ENCODE data around the gene S100P. TPM values are rescaled to one million over a fixed set of nuclear protein-coding genes. Genes with fewer than 3 reads are reported as not detected.

S100P gene
- total RNA-seq (10 to 100 TPM; 34.2 to 64.5 TPM), polyA plus RNA-seq (100 to 1,000 TPM in 1 of 2 donors, 10 to 100 TPM in 1; 38.7 to 118 TPM)
- long read RNA-seq, donor 1, partial matches to known transcripts, result 0 of 2 reads
- long read RNA-seq, donor 1, other reads (novel, unspliced or antisense), result 0 of 2 reads
- long read RNA-seq, donor 2, partial matches to known transcripts, result 0 of 3 reads
- long read RNA-seq, donor 2, other reads (novel, unspliced or antisense), result 0 of 3 reads
- long read RNA-seq, donor 3, partial matches to known transcripts, result 0 of 1 reads
- long read RNA-seq, donor 3, other reads (novel, unspliced or antisense), result 0 of 1 reads
- long read RNA-seq, donor 4, partial matches to known transcripts, result 0 of 3 reads
- long read RNA-seq, donor 4, other reads (novel, unspliced or antisense), result 0 of 3 reads
- long read RNA-seq, donor 5, partial matches to known transcripts, result 0 of 4 reads
- long read RNA-seq, donor 5, other reads (novel, unspliced or antisense), result 0 of 4 reads

DNA sequence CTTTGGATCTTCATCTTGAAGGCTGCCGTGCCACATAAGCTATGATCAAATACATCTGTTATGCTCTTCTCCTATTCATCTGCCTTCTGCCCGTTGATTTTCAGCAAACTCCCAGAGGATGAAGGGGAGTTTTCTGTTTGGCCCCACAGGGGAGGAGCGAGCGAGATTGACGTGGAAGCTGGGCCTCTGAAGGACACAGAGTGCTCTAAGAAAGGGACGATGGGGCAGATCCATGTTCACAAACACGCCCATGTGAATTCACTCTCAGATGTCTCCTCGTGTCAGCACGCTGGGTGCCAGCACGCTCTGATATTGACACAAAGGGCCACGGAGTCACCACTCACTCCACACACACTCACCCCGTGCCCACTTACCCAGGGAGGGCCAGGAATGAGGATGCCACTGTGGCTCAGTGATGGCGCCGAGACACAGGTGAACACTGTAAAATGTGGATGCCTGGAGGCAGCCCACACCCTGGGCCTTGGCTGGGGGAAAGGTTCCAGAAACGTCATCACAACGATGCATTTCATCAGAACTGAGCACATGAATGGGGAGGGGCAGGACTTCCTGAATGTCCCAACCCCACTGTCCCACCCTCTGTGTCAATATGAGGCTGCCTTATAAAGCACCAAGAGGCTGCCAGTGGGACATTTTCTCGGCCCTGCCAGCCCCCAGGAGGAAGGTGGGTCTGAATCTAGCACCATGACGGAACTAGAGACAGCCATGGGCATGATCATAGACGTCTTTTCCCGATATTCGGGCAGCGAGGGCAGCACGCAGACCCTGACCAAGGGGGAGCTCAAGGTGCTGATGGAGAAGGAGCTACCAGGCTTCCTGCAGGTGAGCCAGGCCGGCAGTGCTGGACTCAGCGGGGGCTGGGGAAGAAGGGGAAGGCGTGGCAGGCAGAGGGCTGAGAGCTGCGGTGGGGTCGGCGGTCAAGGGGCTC lies at the start of gene S100P:
TSS of gene S100P (plus strand) at position 648 of the 946 bp plus-strand sequence. CDS start at position 703, 55 bp downstream.
- Histone ChIP-seq H3K4me3 (no peak within 1 kb of the TSS), H3K4me1 (ENCODE audit: control insufficient read depth in 5 of 5, insufficient read depth in 5 of 5, low read length in 5 of 5) (peaks cover 2 to 31% (median 19%) of the 10 kb centered on the region in 5 donors), H3K27me3 (ENCODE audit: control insufficient read depth in 3 of 3, insufficient read depth in 3 of 3, low read length in 2 of 3) (no peaks in the 10 kb centered on the region), H3K9me3 (ENCODE audit: control insufficient read depth in 4 of 4, insufficient read depth in 3 of 4, low read length in 3 of 4) (no peaks in the 10 kb centered on the region), H3K27ac (ENCODE audit: low read depth in 1 of 2, low read length in 1 of 2) (peak within 1 kb of the TSS in 1 of 2 donors; percentile 57), H3K36me3 (ENCODE audit: control insufficient read depth in 4 of 4, insufficient read depth in 4 of 4, low read length in 4 of 4) (no peaks in the 10 kb centered on the region), H3K9ac (ENCODE audit: insufficient read depth in 1 of 2, low read length in 2 of 2) (peak within 1 kb of the TSS in 1 of 2 donors; percentile 24)
- TF ChIP-seq, protein P1, sequence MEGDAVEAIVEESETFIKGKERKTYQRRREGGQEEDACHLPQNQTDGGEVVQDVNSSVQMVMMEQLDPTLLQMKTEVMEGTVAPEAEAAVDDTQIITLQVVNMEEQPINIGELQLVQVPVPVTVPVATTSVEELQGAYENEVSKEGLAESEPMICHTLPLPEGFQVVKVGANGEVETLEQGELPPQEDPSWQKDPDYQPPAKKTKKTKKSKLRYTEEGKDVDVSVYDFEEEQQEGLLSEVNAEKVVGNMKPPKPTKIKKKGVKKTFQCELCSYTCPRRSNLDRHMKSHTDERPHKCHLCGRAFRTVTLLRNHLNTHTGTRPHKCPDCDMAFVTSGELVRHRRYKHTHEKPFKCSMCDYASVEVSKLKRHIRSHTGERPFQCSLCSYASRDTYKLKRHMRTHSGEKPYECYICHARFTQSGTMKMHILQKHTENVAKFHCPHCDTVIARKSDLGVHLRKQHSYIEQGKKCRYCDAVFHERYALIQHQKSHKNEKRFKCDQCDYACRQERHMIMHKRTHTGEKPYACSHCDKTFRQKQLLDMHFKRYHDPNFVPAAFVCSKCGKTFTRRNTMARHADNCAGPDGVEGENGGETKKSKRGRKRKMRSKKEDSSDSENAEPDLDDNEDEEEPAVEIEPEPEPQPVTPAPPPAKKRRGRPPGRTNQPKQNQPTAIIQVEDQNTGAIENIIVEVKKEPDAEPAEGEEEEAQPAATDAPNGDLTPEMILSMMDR (IDR thresholded peaks at IDR 0.05; ENCODE audit: control extremely low read depth, extremely low read depth), result no peak
- ATAC-seq (ENCODE audit: insufficient read depth, low FRiP score) (no peak), DNase-seq (peak in 1 of 3 donors; percentile 28)
- WGBS, 2 donors, result 64 to 75% methylated on average over 29 of the region's 29 CpGs

DNA sequence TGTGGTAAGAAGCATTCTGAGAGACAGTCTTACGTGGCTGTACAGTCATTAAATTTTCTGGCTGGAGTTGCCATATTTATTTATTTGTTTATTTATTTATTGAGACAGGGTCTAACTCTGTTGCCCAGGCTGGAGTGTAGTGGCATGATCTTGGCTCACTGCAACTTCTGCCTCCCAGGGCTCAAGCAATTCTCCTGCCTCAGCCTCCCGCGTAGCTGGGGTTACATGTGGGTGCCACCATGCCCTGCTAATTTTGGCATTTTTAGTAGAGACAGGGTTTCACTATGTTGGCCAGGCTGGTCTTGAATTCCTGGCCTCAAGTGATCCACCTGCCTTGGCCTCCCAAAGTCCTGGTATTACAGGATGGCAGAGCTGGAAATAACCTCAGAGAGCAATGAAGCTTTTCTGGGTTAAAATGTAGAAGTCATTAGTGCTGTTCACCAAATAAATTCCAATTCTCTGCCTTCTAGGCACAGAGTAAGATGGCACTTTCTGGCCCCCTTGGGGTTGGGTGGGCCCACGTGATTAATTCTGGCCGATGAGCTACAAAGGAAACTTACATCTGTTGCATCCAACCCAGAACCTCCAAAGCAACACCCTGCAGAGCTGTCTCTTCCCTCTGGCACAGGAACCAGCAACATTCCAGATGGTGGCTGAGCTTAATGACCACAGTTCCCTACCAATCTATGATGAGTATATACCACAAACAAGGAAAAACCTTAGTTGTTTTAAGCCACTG lies 48.7 kb upstream of the S100P start:
- Histone ChIP-seq H3K9me3 (ENCODE audit: control insufficient read depth in 4 of 4, insufficient read depth in 3 of 4, low read length in 3 of 4) (no peaks in the 10 kb centered on the region), H3K9ac (ENCODE audit: insufficient read depth in 1 of 2, low read length in 2 of 2) (no peak overlapping the region), H3K4me1 (ENCODE audit: control insufficient read depth in 5 of 5, insufficient read depth in 5 of 5, low read length in 5 of 5) (peaks cover 6 to 19% (median 18%) of the 10 kb centered on the region in 5 donors), H3K36me3 (ENCODE audit: control insufficient read depth in 4 of 4, insufficient read depth in 4 of 4, low read length in 4 of 4) (peaks cover 2 to 19% (median 12%) of the 10 kb centered on the region in 4 donors), H3K27me3 (ENCODE audit: control insufficient read depth in 3 of 3, insufficient read depth in 3 of 3, low read length in 2 of 3) (no peaks in the 10 kb centered on the region), H3K4me3 (no peak overlapping the region), H3K27ac (ENCODE audit: low read depth in 1 of 2, low read length in 1 of 2) (no peak overlapping the region)
- ATAC-seq (ENCODE audit: insufficient read depth, low FRiP score), result no peak
- TF ChIP-seq, protein P1 (IDR thresholded peaks at IDR 0.05; ENCODE audit: control extremely low read depth, extremely low read depth), result no peak
- DNase-seq, result no peak
- WGBS, 2 donors, result 71% methylated on average over 5 of the region's 5 CpGs

DNA sequence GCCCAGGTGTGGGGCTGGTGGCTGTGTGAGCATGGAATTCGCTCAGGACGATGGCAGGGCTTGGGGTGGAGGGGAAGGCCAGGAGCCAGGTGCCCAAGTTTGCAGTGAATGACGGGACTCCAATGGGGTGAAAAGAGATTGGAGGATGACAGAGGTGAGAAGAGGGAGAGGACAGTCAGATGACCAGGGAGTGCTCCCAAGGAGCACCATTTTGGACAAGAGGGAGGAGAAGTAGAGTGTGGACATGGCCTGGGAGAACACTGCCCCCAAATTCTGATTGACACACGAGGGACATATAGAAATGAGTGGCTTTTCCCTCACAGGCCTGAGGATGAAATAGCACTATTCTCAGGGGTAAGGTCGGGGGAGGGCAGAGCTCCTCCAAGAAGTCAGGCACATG lies 46.5 kb upstream of the S100P start:
- TF ChIP-seq, protein P1 (IDR thresholded peaks at IDR 0.05; ENCODE audit: control extremely low read depth, extremely low read depth), result no peak
- H3K4me3 ChIP-seq, result no peak overlapping the region
- H3K4me1 ChIP-seq (ENCODE audit: control insufficient read depth in 5 of 5, insufficient read depth in 5 of 5, low read length in 5 of 5), result peaks cover 6 to 15% (median 8%) of the 10 kb centered on the region in 5 donors
- no peak overlapping the region for H3K27ac ChIP-seq (ENCODE audit: low read depth in 1 of 2, low read length in 1 of 2)
- H3K9ac ChIP-seq (ENCODE audit: insufficient read depth in 1 of 2, low read length in 2 of 2), result no peak overlapping the region
- WGBS, 2 donors, result 87 to 90% methylated on average over 5 of the region's 5 CpGs
- peaks cover 2 to 12% (median 9%) of the 10 kb centered on the region in 4 donors for H3K36me3 ChIP-seq (ENCODE audit: control insufficient read depth in 4 of 4, insufficient read depth in 4 of 4, low read length in 4 of 4)
- no peak for DNase-seq
- no peaks in the 10 kb centered on the region for H3K27me3 ChIP-seq (ENCODE audit: control insufficient read depth in 3 of 3, insufficient read depth in 3 of 3, low read length in 2 of 3)
- H3K9me3 ChIP-seq (ENCODE audit: control insufficient read depth in 4 of 4, insufficient read depth in 3 of 4, low read length in 3 of 4), result no peaks in the 10 kb centered on the region
- ATAC-seq (ENCODE audit: insufficient read depth, low FRiP score), result no peak

Data from lung (tissue), 16 donors.